MG63 (cell line): ENCODE results near the gene PRB3. TPM values are rescaled to one million over a fixed set of nuclear protein-coding genes. Genes with fewer than 3 reads are reported as not detected.

Experiments
- DNase-seq: peaks from one replicate; pipeline ENCODE4 v3.0.0-alpha.2; 2020
- H3K27me3 ChIP-seq: fragments of 250-450 bp; sonication (Bioruptor Pico); 2 replicates; pipeline ENCODE4 v1.5.1; 2020; ENCODE audit warnings: mild to moderate bottlenecking, moderate library complexity
- H3K36me3 ChIP-seq: fragments of 250-450 bp; sonication (Bioruptor Pico); 2 replicates; pipeline ENCODE4 v1.5.1; 2020; ENCODE audit warnings: mild to moderate bottlenecking, moderate library complexity
- H3K4me3 ChIP-seq: fragments of 250-450 bp; sonication (Bioruptor Pico); 2 replicates; pipeline ENCODE4 v1.5.1; 2020; ENCODE audit warnings: mild to moderate bottlenecking, moderate library complexity
- H3K9me3 ChIP-seq: fragments of 250-450 bp; sonication (Bioruptor Pico); 2 replicates; pipeline ENCODE4 v1.5.1; 2020; ENCODE audit warnings: mild to moderate bottlenecking, moderate library complexity
- total RNA-seq: library from RNA; depleted of rRNA; stranded (reverse); fragments of >200 nt; shearing (Covaris generic); gene quantifications from 2 replicates; pipeline ENCODE4 v1.2.3, GENCODE V29; 2014; ENCODE audit warnings: low replicate concordance; rRNA removed

PRB3 gene
- total RNA-seq, result not detected in 2 replicates

GRCh38 chr12:11269607-11270006 is at the start of gene PRB3:
Gene PRB3 (minus strand): TSS chr12:11269707. CDS start chr12:11269669, 38 bp downstream.
- no peaks in the 10 kb centered on the region for H3K27me3 ChIP-seq
- no peak for DNase-seq

GRCh38 chr12:11310336-11310735 is 40.8 kb upstream of the PRB3 start, which contains the start of gene PRB4:
Gene PRB4 (minus strand): TSS chr12:11310436. CDS start chr12:11310398, 38 bp downstream.
- Histone ChIP-seq H3K27me3 (no peaks in the 10 kb centered on the region), H3K4me3 (no peak within 1 kb of the TSS), H3K36me3 (no peaks in the 10 kb centered on the region), H3K9me3 (no peaks in the 10 kb centered on the region)
- no peak for DNase-seq

More at GRCh38 chr12:11269607-11270006, at the start of gene PRB3:
- no peaks in the 10 kb centered on the region for H3K36me3 ChIP-seq
- no peaks in the 10 kb centered on the region for H3K9me3 ChIP-seq
- no peak within 1 kb of the TSS for H3K4me3 ChIP-seq

- H3K36me3 ChIP-seq, result no peaks in the 10 kb centered on the region
Observed at GRCh38 chr12:11307143-11307542, 37.6 kb upstream of the PRB3 start.

GRCh38 chr12:11273449-11273848 is 3.9 kb upstream of the PRB3 start:
- H3K27me3 ChIP-seq, result no peaks in the 10 kb centered on the region
- H3K4me3 ChIP-seq, result no peak overlapping the region
- DNase-seq, result no peak
- H3K9me3 ChIP-seq, result no peaks in the 10 kb centered on the region
- no peaks in the 10 kb centered on the region for H3K36me3 ChIP-seq

More at GRCh38 chr12:11307143-11307542, 37.6 kb upstream of the PRB3 start:
- no peak overlapping the region for H3K4me3 ChIP-seq
- H3K27me3 ChIP-seq, result no peaks in the 10 kb centered on the region
- DNase-seq, result no peak
- no peaks in the 10 kb centered on the region for H3K9me3 ChIP-seq

GRCh38 chr12:11264501-11264900 is 5.0 kb downstream of the PRB3 start:
- DNase-seq, result no peak
- Histone ChIP-seq H3K36me3 (no peaks in the 10 kb centered on the region), H3K27me3 (no peaks in the 10 kb centered on the region), H3K4me3 (no peak overlapping the region), H3K9me3 (no peaks in the 10 kb centered on the region)

GRCh38 chr12:11246489-11246888 is 23.0 kb downstream of the PRB3 start:
- H3K9me3 ChIP-seq, result 0 out of 2 replicates have a peak, but pooled peaks cover 2% of the 10 kb centered on the region
- peaks cover under 1% of the 10 kb centered on the region; the same call in 1 of the 2 replicates for H3K27me3 ChIP-seq
- no peak for DNase-seq
- no peaks in the 10 kb centered on the region for H3K36me3 ChIP-seq
- H3K4me3 ChIP-seq, result no peak overlapping the region

- Histone ChIP-seq H3K36me3 (no peaks in the 10 kb centered on the region), H3K4me3 (no peak overlapping the region), H3K27me3 (peaks cover 4% of the 10 kb centered on the region; the same call in 1 of the 2 replicates), H3K9me3 (0 out of 2 replicates have a peak, but pooled peaks cover 2% of the 10 kb centered on the region)
- no peak for DNase-seq
Observed at GRCh38 chr12:11242656-11243055, 26.9 kb downstream of the PRB3 start.

- no peak overlapping the region for H3K4me3 ChIP-seq
- H3K27me3 ChIP-seq, result peaks cover 4% of the 10 kb centered on the region; the same call in 1 of the 2 replicates
- H3K36me3 ChIP-seq, result no peaks in the 10 kb centered on the region
- DNase-seq, result no peak
- H3K9me3 ChIP-seq, result 0 out of 2 replicates have a peak, but pooled peaks cover 2% of the 10 kb centered on the region
Observed at GRCh38 chr12:11240348-11240930, 29.1 kb downstream of the PRB3 start.

GRCh38 chr12:11238275-11238674 is 31.2 kb downstream of the PRB3 start:
- DNase-seq, result no peak
- Histone ChIP-seq H3K27me3 (peaks cover 4% of the 10 kb centered on the region), H3K9me3 (no peaks in the 10 kb centered on the region), H3K36me3 (no peaks in the 10 kb centered on the region), H3K4me3 (no peak overlapping the region)

- Histone ChIP-seq H3K9me3 (no peaks in the 10 kb centered on the region), H3K4me3 (no peak overlapping the region), H3K27me3 (peaks cover 5% of the 10 kb centered on the region; the same call in 1 of the 2 replicates), H3K36me3 (no peaks in the 10 kb centered on the region)
- DNase-seq, result no peak
Observed at GRCh38 chr12:11233532-11233931, 36.0 kb downstream of the PRB3 start.

- H3K27me3 ChIP-seq, result peaks cover 26% of the 10 kb centered on the region
- H3K4me3 ChIP-seq, result no peak overlapping the region
- H3K9me3 ChIP-seq, result no peaks in the 10 kb centered on the region
- no peaks in the 10 kb centered on the region for H3K36me3 ChIP-seq
- peak; percentile 16 for DNase-seq
Observed at GRCh38 chr12:11228296-11228879, 41.1 kb downstream of the PRB3 start.

- no peak for DNase-seq
- Histone ChIP-seq H3K9me3 (no peaks in the 10 kb centered on the region; the same call in 1 of the 2 replicates), H3K36me3 (no peaks in the 10 kb centered on the region), H3K27me3 (peaks cover 29% of the 10 kb centered on the region), H3K4me3 (no peak overlapping the region)
Observed at GRCh38 chr12:11227373-11227772, 42.1 kb downstream of the PRB3 start.

Other genes with a start within 250 kb of the PRB3 start
- not detected in 2 replicates for gene TAS2R19, start 247.1 kb downstream of the PRB3 start, total RNA-seq
- gene TAS2R31, start 238.3 kb downstream of the PRB3 start, total RNA-seq, result 1.8 TPM in 1 of 2 replicates, not detected in the other
- gene TAS2R46, start 207.4 kb downstream of the PRB3 start, total RNA-seq, result 0.10 TPM in 1 of 2 replicates, not detected in the other
- gene TAS2R43, start 177.4 kb downstream of the PRB3 start, total RNA-seq, result not detected in 2 replicates
- not detected in 2 replicates for gene TAS2R30, start 135.1 kb downstream of the PRB3 start, total RNA-seq
- gene SMIM10L1, start 98.5 kb downstream of the PRB3 start, total RNA-seq, result 5.2 and 8.0 TPM in 2 replicates
- not detected in 2 replicates for gene TAS2R42, start 82.8 kb downstream of the PRB3 start, total RNA-seq
- gene PRB4, start 40.7 kb upstream of the PRB3 start, total RNA-seq, result not detected in 2 replicates
- gene PRB2, start 125.9 kb upstream of the PRB3 start, total RNA-seq, result not detected in 2 replicates